BLaER1 treated with 17β-estradiol and CSF1 and Interleukin-3, amounts not matched to agents 10 nM and 100 nM (cell line): ENCODE data around the gene AQP2.

Experiments
- H3K27ac ChIP-seq, 11 experiments: shearing (Covaris generic); formaldehyde crosslinking; 2 replicates each; pipeline ENCODE4 v1.8.1; 2022
- H3K27me3 ChIP-seq, 11 experiments: shearing (Covaris generic); formaldehyde crosslinking; 2 replicates each; pipeline ENCODE4 v1.8.1; 2022
- H3K36me3 ChIP-seq, 11 experiments: shearing (Covaris generic); formaldehyde crosslinking; 2 replicates each; pipeline ENCODE4 v1.8.1; 2022
- H3K4me1 ChIP-seq, 10 experiments: shearing (Covaris generic); formaldehyde crosslinking; 2 replicates each; pipeline ENCODE4 v1.8.1; 2022
- H3K4me2 ChIP-seq, 11 experiments: shearing (Covaris generic); formaldehyde crosslinking; 2 replicates each; pipeline ENCODE4 v1.8.1; 2022
- H3K4me3 ChIP-seq, 10 experiments: shearing (Covaris generic); formaldehyde crosslinking; 2 replicates each; pipeline ENCODE4 v1.8.1; 2022
- H3K9ac ChIP-seq, 11 experiments: shearing (Covaris generic); formaldehyde crosslinking; 2 replicates each; pipeline ENCODE4 v1.8.1; 2022
- H3K9me3 ChIP-seq, 11 experiments: shearing (Covaris generic); formaldehyde crosslinking; replicated peaks in 1 of 11; 2 replicates each; pipeline ENCODE4 v1.8.1; 2022
- H4K20me1 ChIP-seq, 11 experiments: shearing (Covaris generic); formaldehyde crosslinking; 2 replicates each; pipeline ENCODE4 v1.8.1; 2022
- Cebpa-rat ChIP-seq, 11 experiments: shearing (Covaris generic); IDR thresholded peaks; 2 replicates each; pipeline ENCODE4 v1.8.1; 2022

AQP2 gene

DNA sequence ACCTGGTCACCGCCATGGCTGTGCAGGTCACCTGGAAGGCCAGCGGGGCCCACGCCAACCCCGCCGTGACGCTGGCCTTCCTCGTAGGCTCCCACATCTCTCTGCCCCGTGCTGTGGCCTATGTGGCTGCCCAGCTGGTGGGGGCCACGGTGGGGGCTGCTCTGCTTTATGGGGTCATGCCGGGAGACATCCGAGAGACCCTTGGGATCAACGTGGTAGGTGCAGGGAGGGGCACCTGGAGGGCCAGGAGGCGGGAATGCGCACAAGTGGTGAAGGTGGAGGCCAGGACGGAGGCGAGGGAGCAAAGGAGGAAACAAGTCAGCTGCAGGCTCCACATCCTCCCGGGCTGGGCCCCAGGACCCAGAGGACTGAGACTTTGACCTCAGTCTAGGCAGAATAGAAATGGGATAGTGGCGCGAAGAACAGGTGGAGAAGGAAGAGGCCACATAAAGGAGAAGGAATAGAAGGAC is 22.9 kb downstream of the AQP2 start:
- Histone ChIP-seq H3K4me1 (peaks cover 18 to 77% (median 47%) of the 10 kb centered on the region in 10 experiments), H3K9me3 (no peaks in the 10 kb centered on the region), H3K4me2 (peak overlapping the region in 2 of 11 experiments; percentile 75 to 86; a peak in 4 of 22 replicates), H3K27me3 (peaks cover 0 to 7% (median 0%) of the 10 kb centered on the region in 11 experiments; a peak in 2 of 22 replicates), H3K27ac (no peak overlapping the region), H3K9ac (no peak overlapping the region), H4K20me1 (no peaks in the 10 kb centered on the region; a peak in 2 of 22 replicates), H3K4me3 (no peak overlapping the region), H3K36me3 (no peaks in the 10 kb centered on the region)
- TF ChIP-seq Cebpa-rat (IDR thresholded peaks at IDR 0.05), result no peak

DNA sequence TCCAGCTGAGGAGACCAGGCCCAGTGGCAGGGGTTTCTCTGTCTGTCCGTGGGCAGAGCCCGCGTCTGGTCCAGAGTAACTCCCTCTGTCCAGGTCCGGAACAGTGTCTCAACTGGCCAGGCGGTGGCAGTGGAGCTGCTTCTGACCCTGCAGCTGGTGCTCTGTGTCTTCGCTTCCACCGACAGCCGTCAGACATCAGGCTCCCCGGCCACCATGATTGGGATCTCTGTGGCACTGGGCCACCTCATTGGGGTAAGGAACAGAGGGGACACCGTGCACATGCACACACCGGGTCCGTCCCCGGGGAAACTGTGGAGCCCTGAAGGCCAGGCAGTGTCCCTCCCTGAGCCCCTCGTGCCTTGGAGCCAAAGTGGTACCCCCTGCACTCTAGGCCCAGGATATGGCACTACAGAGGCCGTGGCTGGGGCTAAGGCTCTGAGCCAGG is 23.7 kb downstream of the AQP2 start:
- H3K9ac ChIP-seq, result peak overlapping the region in 1 of 11 experiments; percentile 33; a peak in 1 of 22 replicates
- H3K36me3 ChIP-seq, result no peaks in the 10 kb centered on the region
- no peak for TF ChIP-seq Cebpa-rat (IDR thresholded peaks at IDR 0.05)
- H3K4me1 ChIP-seq, result peaks cover 19 to 77% (median 47%) of the 10 kb centered on the region in 10 experiments
- no peak overlapping the region for H3K4me3 ChIP-seq
- no peaks in the 10 kb centered on the region for H3K9me3 ChIP-seq
- no peaks in the 10 kb centered on the region; a peak in 2 of 22 replicates for H4K20me1 ChIP-seq
- peak overlapping the region in 5 of 11 experiments; percentile 65 to 86 (median 75); a peak in 10 of 22 replicates for H3K4me2 ChIP-seq
- peaks cover 0 to 4% (median 0%) of the 10 kb centered on the region in 11 experiments; a peak in 2 of 22 replicates for H3K27me3 ChIP-seq
- peak overlapping the region in 2 of 11 experiments; percentile 42; a peak in 1 of 22 replicates for H3K27ac ChIP-seq

DNA sequence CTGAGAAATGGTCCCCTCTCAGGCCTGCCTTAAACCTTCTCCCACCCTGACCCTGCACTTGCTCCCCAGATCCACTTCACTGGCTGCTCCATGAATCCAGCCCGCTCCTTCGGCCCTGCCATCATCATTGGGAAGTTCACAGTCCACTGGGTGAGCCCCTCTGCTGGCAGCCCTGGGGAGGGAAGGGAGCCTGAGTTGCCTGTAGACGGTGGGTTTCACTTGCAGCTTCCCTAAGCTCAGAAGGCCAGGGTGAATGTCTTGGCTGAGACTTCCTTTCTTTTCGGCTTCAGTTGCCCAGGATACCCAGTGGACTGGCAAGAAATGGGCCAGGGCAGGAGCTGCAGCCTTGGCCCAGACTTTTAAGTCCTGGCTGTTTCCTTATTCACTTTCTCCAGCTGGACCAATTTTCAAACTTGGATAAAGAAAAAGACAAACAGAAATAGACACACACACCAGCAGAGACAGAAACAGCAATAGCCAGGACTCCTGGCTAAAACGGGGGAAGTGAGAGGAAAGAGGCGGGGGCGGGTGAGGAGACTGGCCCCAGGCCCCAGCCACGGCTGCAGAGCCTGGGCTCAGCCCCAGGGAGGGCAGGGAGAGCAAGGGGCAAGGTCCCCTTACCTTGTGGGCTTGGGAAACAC is 24.3 kb downstream of the AQP2 start:
- Histone ChIP-seq H3K27ac (peak overlapping the region in 4 of 11 experiments; percentile 0 to 42 (median 24); a peak in 6 of 22 replicates), H3K4me2 (peak overlapping the region in 6 of 11 experiments; percentile 23 to 86 (median 70); a peak in 11 of 22 replicates), H3K27me3 (peaks cover 0 to 4% (median 0%) of the 10 kb centered on the region in 11 experiments; a peak in 2 of 22 replicates), H3K36me3 (no peaks in the 10 kb centered on the region), H3K9me3 (no peaks in the 10 kb centered on the region), H3K4me1 (peaks cover 13 to 77% (median 47%) of the 10 kb centered on the region in 10 experiments; a peak in 19 of 20 replicates), H3K9ac (peak overlapping the region in 4 of 11 experiments; percentile 1 to 33 (median 11); a peak in 2 of 22 replicates), H4K20me1 (no peaks in the 10 kb centered on the region; a peak in 1 of 22 replicates), H3K4me3 (no peak overlapping the region)
- TF ChIP-seq Cebpa-rat (IDR thresholded peaks at IDR 0.05), result no peak

DNA sequence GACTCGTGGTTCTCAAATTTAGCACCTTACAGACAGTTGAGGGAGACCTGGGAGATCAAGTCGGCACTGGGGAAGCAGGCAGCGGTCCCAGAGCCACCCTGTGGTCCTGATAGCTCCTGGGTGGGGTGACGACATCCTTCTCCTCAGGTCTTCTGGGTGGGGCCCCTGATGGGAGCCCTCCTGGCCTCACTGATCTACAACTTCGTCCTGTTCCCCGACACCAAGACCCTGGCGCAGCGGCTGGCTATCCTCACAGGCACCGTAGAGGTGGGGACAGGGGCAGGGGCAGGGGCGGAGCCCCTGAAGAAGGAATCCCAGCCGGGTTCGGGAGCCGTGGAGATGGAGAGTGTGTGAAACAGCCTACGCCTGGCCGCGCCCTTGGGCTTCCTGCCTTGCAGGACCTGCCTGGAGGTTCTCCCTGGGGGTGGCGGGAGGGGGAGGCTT is 24.8 kb downstream of the AQP2 start:
- Histone ChIP-seq H3K4me2 (peak overlapping the region in 6 of 11 experiments; percentile 23 to 86 (median 70); a peak in 11 of 22 replicates), H3K9ac (peak overlapping the region in 4 of 11 experiments; percentile 1 to 33 (median 11); a peak in 2 of 22 replicates)

DNA sequence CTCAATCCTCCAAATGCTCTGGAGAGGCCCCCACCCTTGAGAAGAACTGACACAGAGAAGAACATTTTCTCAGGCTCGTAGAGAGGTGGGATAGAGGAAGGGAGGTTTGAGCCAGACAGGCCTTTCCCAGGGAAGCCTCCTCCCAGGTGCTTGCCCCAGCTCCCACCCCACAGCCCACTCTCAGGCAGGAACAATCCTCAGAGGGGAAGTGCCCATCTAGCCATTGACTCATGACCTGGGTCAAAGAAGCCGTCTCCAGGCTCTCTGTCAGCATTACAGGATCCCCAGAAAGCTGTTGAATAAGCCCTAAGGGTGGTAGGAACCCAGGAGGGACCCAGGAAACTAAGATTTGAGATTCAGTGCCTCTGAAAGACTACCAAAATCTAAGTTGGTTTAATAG is 26.0 kb downstream of the AQP2 start:
- Histone ChIP-seq H3K4me3 (no peak overlapping the region), H3K9ac (no peak overlapping the region), H3K4me2 (peak overlapping the region in 5 of 11 experiments; percentile 2 to 86 (median 75); a peak in 8 of 22 replicates), H4K20me1 (no peaks in the 10 kb centered on the region; a peak in 1 of 22 replicates), H3K27ac (no peak overlapping the region), H3K36me3 (no peaks in the 10 kb centered on the region), H3K9me3 (no peaks in the 10 kb centered on the region), H3K27me3 (no peaks in the 10 kb centered on the region), H3K4me1 (peaks cover 9 to 90% (median 53%) of the 10 kb centered on the region in 10 experiments; a peak in 19 of 20 replicates)
- no peak for TF ChIP-seq Cebpa-rat (IDR thresholded peaks at IDR 0.05)

More for the DNA sequence above, 24.8 kb downstream of the AQP2 start:
- Histone ChIP-seq H3K9me3 (no peaks in the 10 kb centered on the region), H4K20me1 (no peaks in the 10 kb centered on the region; a peak in 1 of 22 replicates), H3K27ac (peak overlapping the region in 4 of 11 experiments; percentile 0 to 42 (median 24); a peak in 6 of 22 replicates), H3K4me3 (no peak overlapping the region), H3K27me3 (no peaks in the 10 kb centered on the region), H3K36me3 (no peaks in the 10 kb centered on the region), H3K4me1 (peaks cover 9 to 78% (median 45%) of the 10 kb centered on the region in 10 experiments; a peak in 19 of 20 replicates)
- TF ChIP-seq Cebpa-rat (IDR thresholded peaks at IDR 0.05), result no peak

DNA sequence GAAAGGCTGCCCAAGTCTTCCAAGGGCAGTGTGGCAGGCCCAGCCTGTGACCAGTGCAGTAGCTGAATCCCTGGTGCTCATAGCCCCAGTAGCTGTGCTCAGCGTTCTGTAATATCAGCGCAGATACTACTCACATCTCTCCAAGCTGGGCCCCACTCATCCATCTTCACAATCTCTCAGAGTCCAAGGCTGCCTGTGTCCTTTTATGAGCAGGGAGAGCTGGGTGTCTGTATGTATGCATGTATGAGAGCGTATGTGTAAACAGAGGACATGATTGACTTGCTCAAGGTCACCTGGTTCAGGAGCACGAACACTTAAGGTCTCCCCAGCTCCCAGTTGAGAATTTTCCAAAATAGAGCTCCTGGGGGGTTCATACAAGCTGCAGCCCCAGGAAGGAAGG is 27.6 kb downstream of the AQP2 start:
- Histone ChIP-seq H3K4me1 (peaks cover 0 to 94% (median 60%) of the 10 kb centered on the region in 10 experiments; a peak in 19 of 20 replicates), H3K27ac (no peak overlapping the region), H3K27me3 (no peaks in the 10 kb centered on the region), H3K36me3 (no peaks in the 10 kb centered on the region), H3K4me2 (peak overlapping the region in 7 of 11 experiments; percentile 26 to 94 (median 64); a peak in 13 of 22 replicates), H4K20me1 (no peaks in the 10 kb centered on the region; a peak in 1 of 22 replicates), H3K9me3 (no peaks in the 10 kb centered on the region), H3K4me3 (no peak overlapping the region), H3K9ac (no peak overlapping the region)
- TF ChIP-seq Cebpa-rat (IDR thresholded peaks at IDR 0.05), result no peak

DNA sequence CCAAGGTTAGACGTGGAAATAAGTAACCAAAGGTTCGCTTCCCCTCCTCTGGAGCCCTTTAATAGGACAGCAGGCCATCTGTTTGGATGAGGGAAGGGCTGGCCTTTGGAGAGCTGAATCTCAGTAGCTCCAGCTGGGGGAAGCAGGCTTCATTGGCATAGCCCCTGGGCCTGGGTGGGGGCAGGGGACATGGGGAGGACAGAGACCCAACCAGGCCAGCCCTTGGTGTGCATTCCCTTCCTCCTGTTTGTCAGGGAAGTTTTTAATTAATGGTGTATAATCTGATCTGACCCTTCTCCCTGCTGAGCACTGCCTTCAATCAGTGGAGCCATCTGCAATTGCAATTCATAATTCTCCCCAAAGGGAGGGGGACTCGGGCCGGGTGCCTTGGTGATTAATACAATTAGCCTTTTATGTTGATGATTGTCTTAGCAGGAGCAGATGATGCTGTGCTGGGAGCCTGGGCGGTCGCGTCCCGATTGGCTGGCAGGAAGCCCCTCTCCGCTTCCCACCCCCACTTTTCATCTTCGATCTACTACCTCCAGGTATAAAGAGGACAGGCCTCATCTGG is 28.6 kb downstream of the AQP2 start:
- no peak for TF ChIP-seq Cebpa-rat (IDR thresholded peaks at IDR 0.05)
- Histone ChIP-seq H3K27ac (peak overlapping the region in 1 of 11 experiments; percentile 78; a peak in 1 of 22 replicates), H3K4me1 (peaks cover 0 to 95% (median 69%) of the 10 kb centered on the region in 10 experiments; a peak in 19 of 20 replicates), H3K4me3 (no peak overlapping the region), H3K4me2 (peak overlapping the region in 6 of 11 experiments; percentile 49 to 94 (median 75); a peak in 12 of 22 replicates), H3K9ac (no peak overlapping the region; a peak in 2 of 22 replicates), H3K36me3 (no peaks in the 10 kb centered on the region; a peak in 1 of 22 replicates), H4K20me1 (no peaks in the 10 kb centered on the region; a peak in 1 of 22 replicates), H3K9me3 (no peaks in the 10 kb centered on the region), H3K27me3 (no peaks in the 10 kb centered on the region)

DNA sequence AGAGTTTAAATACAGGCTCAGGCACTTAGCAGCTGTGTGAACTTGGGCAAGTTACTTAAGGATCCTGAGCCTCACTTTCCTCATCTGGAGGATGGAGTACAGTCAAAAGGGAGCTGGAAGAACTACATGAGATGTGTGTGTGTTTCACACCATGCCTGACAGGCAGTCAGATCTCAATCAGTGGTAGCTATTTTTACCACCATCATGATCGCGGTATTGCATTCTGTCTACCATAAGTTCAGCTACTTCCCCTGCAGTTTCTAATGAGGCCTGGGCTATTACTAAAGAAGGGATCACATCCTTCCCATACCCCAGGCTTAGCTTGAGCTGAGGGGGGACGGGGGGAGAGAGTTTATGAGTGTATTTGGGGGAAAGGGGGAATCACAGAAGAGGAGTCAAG is 29.3 kb downstream of the AQP2 start:
- H3K4me3 ChIP-seq, result no peak overlapping the region
- H3K4me1 ChIP-seq, result peaks cover 0 to 95% (median 73%) of the 10 kb centered on the region in 10 experiments; a peak in 19 of 20 replicates
- peak overlapping the region in 2 of 11 experiments; percentile 32 to 78; a peak in 2 of 22 replicates for H3K27ac ChIP-seq
- no peaks in the 10 kb centered on the region for H3K27me3 ChIP-seq
- peak overlapping the region in 6 of 11 experiments; percentile 49 to 94 (median 75); a peak in 12 of 22 replicates for H3K4me2 ChIP-seq
- no peaks in the 10 kb centered on the region for H3K9me3 ChIP-seq
- peaks cover 0 to 6% (median 3%) of the 10 kb centered on the region in 11 experiments; a peak in 7 of 22 replicates for H3K36me3 ChIP-seq
- H4K20me1 ChIP-seq, result no peaks in the 10 kb centered on the region
- no peak overlapping the region; a peak in 1 of 22 replicates for H3K9ac ChIP-seq
- TF ChIP-seq Cebpa-rat (IDR thresholded peaks at IDR 0.05), result no peak
